PFSK-1 (cell line): ENCODE measurements around the gene SLC25A51.

Source experiments
- TAF1 ChIP-seq: IDR thresholded peaks from 2 replicates; pipeline ENCODE4 v1.6.1; 2012; ENCODE audit warnings: low read length, control low read depth, borderline replicate concordance; ENCODE audit not compliant: insufficient read depth
- TF ChIP-seq, protein P1 (sequence below), 2 experiments: IDR thresholded peaks; 2 replicates each; pipeline versions ENCODE4 v1.6.1 to v1.8.0; 2011 to 2012; ENCODE audit warnings: low read depth in 2 of 2, low read length in 2 of 2, control low read depth in 1 of 2, inconsistent platforms in 1 of 2, mild to moderate bottlenecking in 1 of 2, moderate library complexity in 1 of 2; ENCODE audit not compliant: insufficient read depth in 1 of 2

DNA sequence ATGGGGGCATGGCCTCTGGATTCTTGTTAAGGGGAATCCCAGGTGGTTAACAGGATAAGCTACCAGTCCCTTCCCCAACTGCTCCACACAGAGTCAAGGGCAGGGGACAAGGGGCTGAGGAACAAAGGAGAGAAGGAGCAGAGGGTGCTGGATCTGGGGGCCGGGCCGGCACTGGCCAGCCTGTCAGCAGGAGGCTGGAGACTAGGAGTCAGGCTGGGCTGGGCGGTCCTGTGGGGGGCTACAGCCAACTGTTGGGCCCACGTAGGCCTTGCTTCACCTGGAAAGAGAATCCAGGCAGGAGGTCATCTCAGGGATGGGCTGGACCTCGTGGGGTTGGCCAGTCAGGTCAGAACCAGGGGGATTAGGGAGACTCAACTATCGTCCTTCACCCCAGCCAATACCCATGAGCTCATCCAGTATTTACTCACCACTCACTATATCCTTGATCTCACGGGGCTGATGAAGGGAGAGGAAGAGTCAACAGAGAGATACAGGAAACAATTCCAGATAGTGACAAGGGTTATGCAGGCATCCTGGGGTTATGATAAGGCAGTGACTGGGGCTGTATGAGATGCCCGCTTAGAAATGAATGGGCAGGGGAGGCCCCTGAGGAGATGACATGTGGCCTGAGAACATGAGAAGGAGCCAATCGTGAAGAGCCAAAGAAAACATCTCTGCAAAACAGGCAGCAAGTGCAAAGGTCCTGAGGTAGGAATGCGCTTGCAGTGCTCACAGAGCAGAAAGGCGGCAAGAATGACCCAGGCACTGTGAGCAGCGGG, 47.9 kb upstream of the SLC25A51 start:
- TF ChIP-seq, protein P1, sequence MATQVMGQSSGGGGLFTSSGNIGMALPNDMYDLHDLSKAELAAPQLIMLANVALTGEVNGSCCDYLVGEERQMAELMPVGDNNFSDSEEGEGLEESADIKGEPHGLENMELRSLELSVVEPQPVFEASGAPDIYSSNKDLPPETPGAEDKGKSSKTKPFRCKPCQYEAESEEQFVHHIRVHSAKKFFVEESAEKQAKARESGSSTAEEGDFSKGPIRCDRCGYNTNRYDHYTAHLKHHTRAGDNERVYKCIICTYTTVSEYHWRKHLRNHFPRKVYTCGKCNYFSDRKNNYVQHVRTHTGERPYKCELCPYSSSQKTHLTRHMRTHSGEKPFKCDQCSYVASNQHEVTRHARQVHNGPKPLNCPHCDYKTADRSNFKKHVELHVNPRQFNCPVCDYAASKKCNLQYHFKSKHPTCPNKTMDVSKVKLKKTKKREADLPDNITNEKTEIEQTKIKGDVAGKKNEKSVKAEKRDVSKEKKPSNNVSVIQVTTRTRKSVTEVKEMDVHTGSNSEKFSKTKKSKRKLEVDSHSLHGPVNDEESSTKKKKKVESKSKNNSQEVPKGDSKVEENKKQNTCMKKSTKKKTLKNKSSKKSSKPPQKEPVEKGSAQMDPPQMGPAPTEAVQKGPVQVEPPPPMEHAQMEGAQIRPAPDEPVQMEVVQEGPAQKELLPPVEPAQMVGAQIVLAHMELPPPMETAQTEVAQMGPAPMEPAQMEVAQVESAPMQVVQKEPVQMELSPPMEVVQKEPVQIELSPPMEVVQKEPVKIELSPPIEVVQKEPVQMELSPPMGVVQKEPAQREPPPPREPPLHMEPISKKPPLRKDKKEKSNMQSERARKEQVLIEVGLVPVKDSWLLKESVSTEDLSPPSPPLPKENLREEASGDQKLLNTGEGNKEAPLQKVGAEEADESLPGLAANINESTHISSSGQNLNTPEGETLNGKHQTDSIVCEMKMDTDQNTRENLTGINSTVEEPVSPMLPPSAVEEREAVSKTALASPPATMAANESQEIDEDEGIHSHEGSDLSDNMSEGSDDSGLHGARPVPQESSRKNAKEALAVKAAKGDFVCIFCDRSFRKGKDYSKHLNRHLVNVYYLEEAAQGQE (IDR thresholded peaks at IDR 0.05; ENCODE audit: insufficient read depth in 1 of 2, low read depth in 2 of 2, low read length in 2 of 2), result no peak
- no peak for TF ChIP-seq TAF1
